Measurements from ENCODE around the gene IDI1.
"Not testable (repeated sequence)": the region's sequence is repeated elsewhere in the genome, so short reads cannot be mapped to it uniquely, and the experiment has no call there.

The IDI1 gene

DNA sequence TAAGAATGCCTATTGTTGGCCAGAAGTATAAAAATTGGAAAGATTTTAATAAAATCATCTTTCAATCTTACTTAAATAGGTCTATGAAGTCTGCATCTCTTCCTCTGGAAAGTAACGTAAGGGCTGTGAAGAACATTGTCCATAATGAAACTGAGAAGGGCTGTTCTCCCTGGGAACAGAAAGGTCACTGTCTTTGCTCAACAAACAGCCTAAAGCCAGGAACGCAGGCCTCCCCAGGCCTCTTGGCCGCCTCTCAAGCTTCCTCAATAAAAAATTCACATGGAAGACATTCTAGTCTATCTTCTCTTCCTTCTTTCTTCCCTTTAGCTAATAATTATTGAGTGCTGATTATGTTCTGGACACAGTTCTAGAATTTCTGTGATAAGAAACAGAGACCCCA is 14.2 kb downstream of the IDI1 start:
- FAIRE-seq (no peak), DNase-seq (ENCODE audit: insufficient read length, low spot score) (no peak)
- no peak for TF ChIP-seq POLR2A (IDR thresholded peaks at IDR 0.05; ENCODE audit: low read depth, low read length)

DNA sequence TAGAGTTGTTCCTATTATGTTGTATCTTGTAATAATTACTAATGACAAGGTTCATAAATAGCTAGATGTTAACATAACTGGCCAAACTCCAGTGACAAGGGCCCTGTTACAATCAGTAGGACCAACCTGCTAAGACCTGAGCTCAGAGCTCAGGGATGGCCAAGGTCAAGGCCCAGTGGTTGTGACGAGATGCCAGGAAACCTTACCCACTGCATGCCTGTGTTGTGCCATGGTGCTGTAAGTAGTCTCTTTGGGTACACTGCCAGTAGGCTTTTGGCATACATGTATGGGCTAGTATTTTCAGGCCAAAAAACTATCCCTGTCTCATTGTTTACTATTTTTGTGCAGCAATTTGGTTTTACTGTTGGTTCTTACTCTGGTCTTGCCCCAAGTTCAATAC is 15.3 kb downstream of the IDI1 start:
- TF ChIP-seq POLR2A (IDR thresholded peaks at IDR 0.05; ENCODE audit: low read depth, low read length), result no peak
- no peak for FAIRE-seq
- DNase-seq (ENCODE audit: insufficient read length, low spot score), result no peak

DNA sequence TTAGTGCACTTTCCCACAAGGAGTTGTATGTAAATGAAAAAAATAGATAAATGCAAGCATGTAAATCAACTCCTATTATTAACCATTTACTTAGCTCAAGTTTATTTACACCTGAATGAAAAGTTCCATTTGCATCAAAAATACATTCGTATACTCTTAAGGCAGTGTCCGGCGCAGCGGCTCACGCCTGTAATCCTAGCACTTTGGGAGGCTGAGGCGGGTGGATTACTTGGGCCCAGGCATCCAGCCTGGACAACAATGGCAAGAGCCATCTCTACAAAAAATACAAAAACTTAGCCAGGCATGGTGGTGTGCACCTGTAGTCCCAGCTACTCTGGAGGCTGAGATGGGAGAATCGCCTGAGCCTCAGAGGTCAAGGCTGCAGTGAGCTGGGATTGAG is 19.1 kb downstream of the IDI1 start:
- TF ChIP-seq POLR2A (IDR thresholded peaks at IDR 0.05; ENCODE audit: low read depth, low read length), result no peak
- DNase-seq (ENCODE audit: insufficient read length, low spot score) (no peak), FAIRE-seq (no peak)

DNA sequence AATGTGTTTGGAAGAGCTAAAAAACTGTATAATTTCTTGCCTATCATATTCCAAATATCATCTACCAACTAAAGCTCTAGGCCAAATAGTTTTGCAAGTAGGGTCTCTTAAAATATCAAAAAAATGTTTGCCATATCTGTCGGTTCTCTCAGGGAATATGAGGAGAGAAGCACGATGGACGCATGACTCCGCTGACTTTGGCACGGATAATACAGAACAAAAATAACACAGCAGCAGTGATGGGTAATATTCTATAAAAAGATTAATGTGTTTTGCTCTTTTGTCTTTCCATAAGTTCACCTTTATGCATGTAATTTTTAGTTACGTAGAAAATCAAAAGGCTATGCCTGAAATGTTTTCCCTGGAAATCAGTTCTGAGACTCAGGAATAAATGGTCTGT is 22.3 kb downstream of the IDI1 start:
- no peak for DNase-seq (ENCODE audit: insufficient read length, low spot score)
- no peak for FAIRE-seq

DNA sequence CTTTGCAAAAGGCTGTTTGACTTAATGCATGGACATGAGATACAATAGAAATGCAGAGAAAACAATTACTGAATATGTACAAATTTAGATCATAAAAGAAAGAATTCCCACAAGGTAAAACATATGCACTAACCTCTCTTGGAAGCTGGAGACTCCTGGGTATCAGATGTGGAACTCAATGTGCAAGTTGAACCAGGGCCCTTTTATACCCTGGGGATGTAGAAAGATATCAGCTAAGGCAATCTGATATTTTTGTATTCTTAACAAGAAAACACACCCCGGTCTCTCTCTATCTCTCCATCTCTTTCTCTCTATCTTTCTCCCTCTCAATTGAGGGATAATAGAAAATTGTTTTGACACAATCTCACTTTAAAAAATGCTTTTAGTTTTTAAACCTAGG is 23.2 kb downstream of the IDI1 start, which contains the start of gene IDI2:
Gene IDI2, minus strand, starts transcription at position 177 of the 400 bp plus-strand sequence. CDS start 1,136 bp downstream, outside the sequence.
- DNase-seq (ENCODE audit: insufficient read length, low spot score) (no peak), FAIRE-seq (no peak)
- TF ChIP-seq POLR2A (IDR thresholded peaks at IDR 0.05; ENCODE audit: low read depth, low read length), result no peak

More for the DNA sequence above, 22.3 kb downstream of the IDI1 start:
- no peak for TF ChIP-seq POLR2A (IDR thresholded peaks at IDR 0.05; ENCODE audit: low read depth, low read length)

DNA sequence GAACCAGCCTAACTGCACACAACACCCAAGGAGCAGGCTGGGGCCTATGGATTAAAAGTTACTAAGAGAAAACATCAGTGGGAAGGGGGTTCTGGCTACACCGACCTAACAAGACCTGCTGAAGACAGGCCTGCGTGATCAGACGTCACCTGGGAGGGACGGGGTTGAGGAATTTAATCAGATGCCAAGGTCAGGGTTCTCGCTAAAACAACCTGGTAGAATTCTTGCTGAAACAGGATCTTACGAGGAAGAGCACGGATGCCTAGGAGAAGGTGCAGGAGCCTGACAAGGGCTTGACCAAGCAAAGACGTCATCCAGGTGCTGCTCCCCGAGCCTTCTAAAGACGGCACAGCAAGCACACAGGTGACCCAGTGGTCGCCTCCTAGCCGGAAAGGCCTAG is 24.8 kb downstream of the IDI1 start:
- FAIRE-seq, result no peak
- TF ChIP-seq POLR2A (IDR thresholded peaks at IDR 0.05; ENCODE audit: low read depth, low read length), result no peak
- no peak for DNase-seq (ENCODE audit: insufficient read length, low spot score)

- no peak for TF ChIP-seq POLR2A (IDR thresholded peaks at IDR 0.05; ENCODE audit: low read depth, low read length)
- no peak for FAIRE-seq
- no peak for DNase-seq (ENCODE audit: insufficient read length, low spot score)
Measured at GRCh38 chr10:1022413-1022812, 26.5 kb downstream of the IDI1 start.

GRCh38 chr10:1020958-1021357 is 28.0 kb downstream of the IDI1 start:
- FAIRE-seq (no peak), DNase-seq (ENCODE audit: insufficient read length, low spot score) (no peak)
- no peak for TF ChIP-seq POLR2A (IDR thresholded peaks at IDR 0.05; ENCODE audit: low read depth, low read length)

GRCh38 chr10:1020460-1020859 is 28.5 kb downstream of the IDI1 start:
- FAIRE-seq (no peak), DNase-seq (ENCODE audit: insufficient read length, low spot score) (no peak)
- TF ChIP-seq POLR2A (IDR thresholded peaks at IDR 0.05; ENCODE audit: low read depth, low read length), result no peak

- FAIRE-seq, result no peak
- no peak for TF ChIP-seq POLR2A (IDR thresholded peaks at IDR 0.05; ENCODE audit: low read depth, low read length)
- no peak for DNase-seq (ENCODE audit: insufficient read length, low spot score)
Measured at GRCh38 chr10:1019362-1019761, 29.6 kb downstream of the IDI1 start.

- TF ChIP-seq POLR2A (IDR thresholded peaks at IDR 0.05; ENCODE audit: low read depth, low read length), result no peak
- no peak for FAIRE-seq
- DNase-seq (ENCODE audit: insufficient read length, low spot score), result no peak
Measured at GRCh38 chr10:1015688-1016087, 33.2 kb downstream of the IDI1 start.

GRCh38 chr10:1011696-1012095 is 37.2 kb downstream of the IDI1 start:
- TF ChIP-seq POLR2A (IDR thresholded peaks at IDR 0.05; ENCODE audit: low read depth, low read length), result no peak
- FAIRE-seq, result no peak
- DNase-seq (ENCODE audit: insufficient read length, low spot score), result no peak

DNA sequence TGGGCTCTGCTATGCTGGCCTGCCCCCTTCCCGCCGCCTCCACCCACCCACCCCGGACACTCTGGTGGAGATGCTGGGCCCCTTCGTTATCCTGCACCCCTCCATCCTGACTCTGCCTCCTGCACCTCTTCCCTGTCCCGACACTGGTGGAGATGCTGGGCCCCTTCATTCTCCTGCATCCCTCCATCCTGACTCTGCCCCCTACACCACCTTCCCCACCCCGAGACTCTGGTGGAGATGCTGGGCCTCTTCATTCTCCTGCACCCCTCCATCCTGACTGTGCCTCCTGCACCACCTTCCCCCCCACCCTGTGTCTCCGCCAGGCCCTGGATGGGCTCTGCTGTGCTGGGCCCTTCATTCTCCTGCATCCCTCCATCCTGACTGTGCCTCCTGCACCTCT is 38.2 kb downstream of the IDI1 start:
- DNase-seq (ENCODE audit: insufficient read length, low spot score) (no peak), FAIRE-seq (no peak)
- no peak for TF ChIP-seq POLR2A (IDR thresholded peaks at IDR 0.05; ENCODE audit: low read depth, low read length)

GRCh38 chr10:1009947-1010346 is 39.0 kb downstream of the IDI1 start:
- not testable (repeated sequence) for FAIRE-seq; DNase-seq (ENCODE audit: insufficient read length, low spot score)

GRCh38 chr10:1009071-1009494 is 39.8 kb downstream of the IDI1 start:
- no peak for TF ChIP-seq POLR2A (IDR thresholded peaks at IDR 0.05; ENCODE audit: low read depth, low read length)
- DNase-seq (ENCODE audit: insufficient read length, low spot score) (no peak), FAIRE-seq (no peak)

- FAIRE-seq (no peak), DNase-seq (ENCODE audit: insufficient read length, low spot score) (no peak)
- TF ChIP-seq POLR2A (IDR thresholded peaks at IDR 0.05; ENCODE audit: low read depth, low read length), result no peak
Measured at GRCh38 chr10:1007583-1007982, 41.3 kb downstream of the IDI1 start.

Measured in H54 (cell line).